Neural cell (in vitro differentiated cells): ENCODE measurements around the gene QSOX1. TPM values are rescaled to one million over a fixed set of nuclear protein-coding genes. Genes with fewer than 3 reads are reported as not detected.

Experiments
- H2AFZ ChIP-seq: fragments of 200-600, 300-800 bp; sonication (generic), shearing (Covaris generic); 2 replicates; pipeline ENCODE4 v1.6.0; 2014; ENCODE audit warnings: low read depth, mild to moderate bottlenecking, antibody characterized with exemption, low read length, moderate library complexity
- H3F3A ChIP-seq: fragments of 200-600 bp; shearing (Covaris generic); 2 replicates; pipeline ENCODE4 v1.6.1; 2016; ENCODE audit warnings: mild to moderate bottlenecking, moderate library complexity, mixed read lengths, antibody characterized with exemption, low read length; ENCODE audit not compliant: insufficient read depth, poor library complexity, severe bottlenecking
- H3K27ac ChIP-seq: fragments of 200-600, 300-800 bp; sonication (generic), shearing (Covaris generic); 2 replicates; pipeline ENCODE4 v1.5.1; 2014; ENCODE audit warnings: mild to moderate bottlenecking, low read length, moderate library complexity
- H3K27me3 ChIP-seq: fragments of 300-800, 200-600 bp; sonication (generic), shearing (Covaris generic); 2 replicates; pipeline ENCODE4 v1.6.0; 2014; ENCODE audit warnings: mild to moderate bottlenecking, low read depth, low read length, moderate library complexity; ENCODE audit not compliant: insufficient read depth
- H3K36me3 ChIP-seq: fragments of 300-800, 200-600 bp; sonication (generic), shearing (Covaris generic); 2 replicates; pipeline ENCODE4 v1.5.1; 2014; ENCODE audit warnings: mild to moderate bottlenecking, antibody characterized with exemption, low read length, moderate library complexity; ENCODE audit not compliant: insufficient read depth
- H3K4me2 ChIP-seq: fragments of 300-800, 200-600 bp; sonication (generic), shearing (Covaris generic); 2 replicates; pipeline ENCODE4 v1.6.0; 2014; ENCODE audit warnings: mild to moderate bottlenecking, low read length
- H3K4me3 ChIP-seq: fragments of 300-800, 200-600 bp; sonication (generic), shearing (Covaris generic); 2 replicates; pipeline ENCODE4 v1.5.1; 2014; ENCODE audit warnings: mild to moderate bottlenecking, low read length, moderate library complexity
- H3K79me2 ChIP-seq: fragments of 200-600 bp; shearing (Covaris generic); replicated peaks from 2 replicates; pipeline ENCODE4 v1.6.0; 2014; ENCODE audit warnings: mild to moderate bottlenecking, low read length, moderate library complexity; ENCODE audit not compliant: insufficient read depth
- H3K9ac ChIP-seq: fragments of 300-800, 200-600 bp; sonication (generic), shearing (Covaris generic); 2 replicates; pipeline ENCODE4 v1.6.1; 2016; ENCODE audit warnings: mild to moderate bottlenecking, low read length, mixed read lengths
- H3K9me2 ChIP-seq: fragments of 200-600 bp; shearing (Covaris generic); 2 replicates; pipeline ENCODE4 v1.6.1; 2016; ENCODE audit warnings: mild to moderate bottlenecking, low read length, mixed read lengths; ENCODE audit not compliant: insufficient read depth
- H3K9me3 ChIP-seq: fragments of 200-600, 300-800 bp; sonication (generic), shearing (Covaris generic); 2 replicates; pipeline ENCODE4 v1.6.1; 2016; ENCODE audit warnings: mild to moderate bottlenecking, mixed run types, low read length, moderate library complexity, mixed read lengths
- H4K20me1 ChIP-seq: fragments of 200-600 bp; shearing (Covaris generic); 2 replicates; pipeline ENCODE4 v1.6.1; 2016; ENCODE audit warnings: mild to moderate bottlenecking, mixed run types; ENCODE audit not compliant: insufficient read depth
- CTCF ChIP-seq: fragments of 450-650 bp; IDR thresholded peaks from 2 replicates; pipeline ENCODE4 v1.5.1; 2014; ENCODE audit warnings: antibody characterized with exemption, mild to moderate bottlenecking, moderate library complexity; ENCODE audit not compliant: poor library complexity, severe bottlenecking
- EP300 ChIP-seq: fragments of 450-650 bp; conservative IDR thresholded peaks from 2 replicates; pipeline ENCODE4 v1.6.1; 2014; ENCODE audit warnings: antibody characterized with exemption, mild to moderate bottlenecking, moderate library complexity; ENCODE audit not compliant: poor library complexity, severe bottlenecking
- EZH2 ChIP-seq: fragments of 200-600, 300-800 bp; shearing (Covaris generic), sonication (generic); IDR thresholded peaks from 2 replicates; pipeline ENCODE4 v1.6.1; 2014; ENCODE audit warnings: antibody characterized with exemption, low read length, borderline replicate concordance, mild to moderate bottlenecking; ENCODE audit not compliant: insufficient read depth, poor library complexity, severe bottlenecking
- MXI1 ChIP-seq: fragments of 450-650 bp; conservative IDR thresholded peaks from 2 replicates; pipeline ENCODE4 v1.6.1; 2014; ENCODE audit warnings: antibody characterized with exemption, mild to moderate bottlenecking; ENCODE audit not compliant: poor library complexity, severe bottlenecking
- POLR2AphosphoS5 ChIP-seq: IDR thresholded peaks from 2 replicates; pipeline ENCODE4 v1.6.1; 2012
- RAD21 ChIP-seq: fragments of 450-650 bp; conservative IDR thresholded peaks from 2 replicates; pipeline ENCODE4 v1.6.1; 2014; ENCODE audit warnings: antibody characterized with exemption, mild to moderate bottlenecking, moderate library complexity
- REST ChIP-seq: IDR thresholded peaks from 2 replicates; pipeline ENCODE4 v1.6.1; 2012; ENCODE audit warnings: borderline replicate concordance
- SMC3 ChIP-seq: fragments of 450-650 bp; conservative IDR thresholded peaks from 2 replicates; pipeline ENCODE4 v1.6.1; 2014; ENCODE audit warnings: antibody characterized with exemption, mild to moderate bottlenecking, moderate library complexity; ENCODE audit not compliant: poor library complexity
- TAF1 ChIP-seq: IDR thresholded peaks from 2 replicates; pipeline ENCODE4 v1.6.1; 2012; ENCODE audit warnings: low read depth
- polyA plus RNA-seq: library from polyadenylated mRNA; depleted of rRNA; stranded (reverse); fragments of >200 nt; gene quantifications from 2 replicates; pipeline ENCODE4 v1.2.3, GENCODE V29; 2014

The QSOX1 gene
- polyA plus RNA-seq, 1 donor from 2014 or later, result 49.8 TPM

GRCh38 chr1:180160357-180160756 is 5.7 kb downstream of the QSOX1 start (continued):
- TF ChIP-seq TAF1, result no peak

DNA sequence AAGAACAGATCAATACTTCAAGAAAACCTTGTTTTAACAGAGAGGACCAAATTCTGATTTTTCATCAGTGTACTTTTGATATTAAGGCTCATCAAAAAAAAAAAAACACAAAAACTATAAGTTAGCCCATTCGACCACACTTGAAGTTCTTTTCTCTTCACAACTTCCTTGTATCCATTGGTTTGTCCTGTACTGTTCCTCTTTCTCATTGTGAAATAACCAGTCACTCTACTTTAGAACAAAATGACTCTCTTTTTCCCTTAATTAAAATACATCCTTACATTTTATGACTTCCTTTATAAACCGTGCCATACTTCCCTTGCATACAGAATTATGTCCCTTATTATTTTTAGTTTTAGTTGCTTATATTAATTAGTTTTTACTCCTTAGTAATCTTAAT is 8.4 kb downstream of the QSOX1 start:
- Histone ChIP-seq H4K20me1 (peaks cover 2% of the 10 kb centered on the region), H3K9me2 (no peaks in the 10 kb centered on the region), H2AFZ (no peak overlapping the region), H3K27me3 (no peaks in the 10 kb centered on the region), H3K36me3 (peaks cover 1% of the 10 kb centered on the region), H3K9me3 (no peaks in the 10 kb centered on the region), H3F3A (no peaks in the 10 kb centered on the region), H3K4me2 (no peak overlapping the region), H3K27ac (no peak overlapping the region), H3K9ac (no peak overlapping the region), H3K79me2 (peaks cover 15% of the 10 kb centered on the region), H3K4me3 (no peak overlapping the region)
- TF ChIP-seq POLR2AphosphoS5 (no peak), TAF1 (no peak), EZH2 (no peak), EP300 (no peak), MXI1 (no peak), CTCF (no peak), SMC3 (no peak), REST (no peak), RAD21 (no peak)

- no peak overlapping the region for H3K27ac ChIP-seq
- TF ChIP-seq EP300 (no peak), TAF1 (no peak), MXI1 (no peak)
- H3K9ac ChIP-seq, result no peak overlapping the region
- no peak overlapping the region for H3K4me3 ChIP-seq
- no peak overlapping the region for H2AFZ ChIP-seq
- H3K36me3 ChIP-seq, result peaks cover 8% of the 10 kb centered on the region
- no peaks in the 10 kb centered on the region for H3F3A ChIP-seq
- H3K9me3 ChIP-seq, result no peaks in the 10 kb centered on the region
- no peak overlapping the region for H3K4me2 ChIP-seq
- peaks cover 15% of the 10 kb centered on the region for H3K79me2 ChIP-seq
- no peaks in the 10 kb centered on the region for H4K20me1 ChIP-seq
- H3K9me2 ChIP-seq, result no peaks in the 10 kb centered on the region
- no peaks in the 10 kb centered on the region for H3K27me3 ChIP-seq
Measured at GRCh38 chr1:180165096-180165495, 10.4 kb downstream of the QSOX1 start.
